Subcutaneous abdominal adipose tissue (tissue), 5 donors: ENCODE measurements around the gene GTF2E1.
"Not testable (repeated sequence)": the region's sequence is repeated elsewhere in the genome, so short reads cannot be mapped to it uniquely, and the experiment has no call there.

Experiments used
- H3K27ac ChIP-seq: one replicate; pipeline ENCODE4 v1.7.0; 2013; ENCODE audit warnings: low read depth, mild to moderate bottlenecking, inconsistent platforms, low read length, moderate library complexity
- H3K27me3 ChIP-seq, 5 donors: one replicate each; pipeline ENCODE4 v1.7.0; 2013; ENCODE audit warnings: low read length in 5 of 5, inconsistent platforms in 1 of 5; ENCODE audit not compliant: control insufficient read depth in 5 of 5, insufficient read depth in 4 of 5
- H3K36me3 ChIP-seq, 5 donors: one replicate each; pipeline ENCODE4 v1.7.0; 2013; ENCODE audit warnings: low read length in 5 of 5; ENCODE audit not compliant: control insufficient read depth in 5 of 5, insufficient read depth in 5 of 5
- H3K4me1 ChIP-seq, 5 donors: one replicate each; pipeline ENCODE4 v1.7.0; 2013; ENCODE audit warnings: low read length in 5 of 5, mild to moderate bottlenecking in 3 of 5, moderate library complexity in 1 of 5; ENCODE audit not compliant: control insufficient read depth in 5 of 5, insufficient read depth in 5 of 5
- H3K4me3 ChIP-seq, 5 donors: one replicate each; pipeline ENCODE4 v1.7.0; 2013; ENCODE audit warnings: low read length in 5 of 5, low read depth in 1 of 5
- H3K9ac ChIP-seq, 5 donors: one replicate each; pipeline ENCODE4 v1.7.0; 2013; ENCODE audit warnings: low read length in 5 of 5, mild to moderate bottlenecking in 4 of 5, moderate library complexity in 3 of 5
- H3K9me3 ChIP-seq, 5 donors: one replicate each; pipeline ENCODE4 v1.7.0; 2013; ENCODE audit warnings: low read length in 5 of 5; ENCODE audit not compliant: control insufficient read depth in 5 of 5
- donor health status: healthy.
- donor health status: healthy.
- donor health status: healthy.
- donor health status: healthy.
- donor health status: healthy.

GTF2E1 gene

DNA sequence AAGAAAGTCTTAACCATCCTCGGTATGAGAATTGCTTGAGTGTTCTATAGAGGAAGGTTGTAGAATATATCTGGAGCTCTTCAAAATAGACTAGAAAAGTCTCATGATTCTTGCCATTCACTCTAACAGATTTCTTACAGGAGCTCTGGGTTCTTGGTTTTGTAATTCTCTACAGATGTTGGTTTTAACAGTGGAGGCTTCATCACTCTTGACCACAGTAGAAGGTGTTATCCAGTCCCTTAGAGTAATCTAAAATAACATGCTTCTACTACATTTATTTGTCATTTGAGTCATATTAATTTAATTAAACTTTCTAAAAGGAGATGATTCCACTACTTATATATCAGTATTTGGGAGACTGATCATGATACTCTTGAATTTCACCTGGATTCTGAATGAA, 9.7 kb downstream of the GTF2E1 start:
- Histone ChIP-seq H3K4me1 (peaks cover 0 to 6% (median 0%) of the 10 kb centered on the region in 5 donors), H3K9me3 (no peaks in the 10 kb centered on the region), H3K36me3 (peaks cover 6 to 17% (median 8%) of the 10 kb centered on the region in 5 donors), H3K9ac (no peak overlapping the region), H3K27ac (no peak overlapping the region), H3K4me3 (no peak overlapping the region), H3K27me3 (no peaks in the 10 kb centered on the region)

DNA sequence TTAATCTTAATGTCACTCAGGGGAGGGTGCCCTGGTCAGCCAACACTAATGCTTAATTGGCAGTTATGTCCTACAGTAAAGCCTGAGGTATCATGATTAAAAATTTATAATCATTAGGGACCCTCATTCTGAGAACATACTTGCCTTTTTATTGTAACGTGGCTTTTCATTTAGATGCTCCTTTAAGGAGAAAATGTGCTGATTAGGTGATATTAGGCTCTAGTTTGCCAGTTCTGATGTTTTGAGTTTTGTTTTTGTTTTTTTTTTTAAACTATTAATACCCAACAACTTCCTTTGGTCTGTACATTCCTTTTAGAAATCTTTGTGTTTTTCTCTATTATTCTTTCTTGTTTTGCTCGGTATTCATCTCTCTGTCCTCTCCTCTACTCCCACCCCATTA, 10.3 kb downstream of the GTF2E1 start:
- Histone ChIP-seq H3K4me3 (no peak overlapping the region), H3K27me3 (no peaks in the 10 kb centered on the region), H3K4me1 (peaks cover 0 to 6% (median 0%) of the 10 kb centered on the region in 5 donors), H3K9me3 (no peaks in the 10 kb centered on the region), H3K36me3 (peaks cover 6 to 17% (median 8%) of the 10 kb centered on the region in 5 donors), H3K27ac (no peak overlapping the region), H3K9ac (no peak overlapping the region)

DNA sequence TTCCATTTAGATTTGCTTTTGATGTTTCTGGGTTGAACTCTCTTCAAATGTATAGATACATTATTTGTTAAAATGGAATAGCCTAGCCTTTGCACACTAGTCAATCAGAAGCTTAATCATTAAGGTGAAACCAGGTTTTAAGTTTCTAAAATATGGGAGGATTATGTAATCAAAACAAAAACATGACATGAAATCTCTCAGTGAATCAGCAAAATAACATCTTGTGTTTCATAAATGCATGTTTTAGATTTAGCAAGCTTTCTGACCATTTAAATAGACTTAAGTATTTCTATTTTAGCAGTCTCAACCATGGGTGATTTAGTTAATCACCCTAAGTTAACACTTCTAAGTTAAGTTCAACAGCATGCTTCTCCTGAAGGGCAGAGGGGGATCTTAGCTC, 11.3 kb downstream of the GTF2E1 start:
- Histone ChIP-seq H3K4me3 (no peak overlapping the region), H3K27ac (no peak overlapping the region), H3K27me3 (no peaks in the 10 kb centered on the region), H3K4me1 (peaks cover 0 to 6% (median 0%) of the 10 kb centered on the region in 5 donors), H3K9ac (no peak overlapping the region), H3K9me3 (no peaks in the 10 kb centered on the region), H3K36me3 (peaks cover 6 to 17% (median 8%) of the 10 kb centered on the region in 5 donors)

DNA sequence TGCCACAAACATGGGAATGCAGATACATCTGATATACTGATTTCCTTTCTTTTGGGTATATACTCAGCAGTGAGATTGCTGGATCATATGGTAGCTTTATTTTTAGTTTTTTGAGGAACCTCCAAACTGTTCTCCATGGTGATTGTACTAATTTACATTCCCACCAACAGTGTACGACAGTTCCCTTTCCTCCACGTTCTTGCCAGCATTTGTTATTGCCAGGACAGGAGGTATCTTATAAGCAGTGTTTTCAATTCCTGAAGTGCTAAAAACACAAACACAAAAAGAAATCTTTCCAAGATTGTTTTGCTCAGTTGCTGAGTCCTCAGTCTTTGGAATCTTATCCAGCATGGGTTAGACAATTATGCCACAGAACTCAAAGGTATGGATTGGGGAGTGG, 13.5 kb downstream of the GTF2E1 start:
- Histone ChIP-seq H3K9me3 (no peaks in the 10 kb centered on the region), H3K27ac (no peak overlapping the region), H3K27me3 (no peaks in the 10 kb centered on the region), H3K4me3 (no peak overlapping the region), H3K36me3 (peaks cover under 1 to 10% (median 2%) of the 10 kb centered on the region in 5 donors), H3K4me1 (peaks cover 0 to 6% (median 0%) of the 10 kb centered on the region in 5 donors), H3K9ac (no peak overlapping the region)

DNA sequence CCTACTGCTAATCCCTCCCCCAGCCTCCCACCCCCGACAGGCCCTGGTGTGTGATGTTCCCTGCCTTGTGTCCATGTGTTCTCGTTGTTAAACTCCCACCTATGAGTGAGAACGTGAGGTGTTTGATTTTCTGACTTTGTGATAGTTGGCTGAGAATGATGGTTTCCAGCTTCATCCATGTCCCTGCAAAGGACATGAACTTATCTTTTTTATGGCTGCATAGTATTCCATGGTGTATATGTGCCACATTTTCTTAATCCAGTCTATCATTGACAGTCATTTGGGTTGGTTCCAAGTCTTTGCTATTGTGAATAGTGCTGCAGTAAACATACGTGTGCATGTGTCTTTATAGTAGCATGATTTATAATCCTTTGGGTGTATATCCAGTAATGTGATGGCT, 16.0 kb downstream of the GTF2E1 start:
- not testable (repeated sequence) for H3K4me3 ChIP-seq, H3K9me3 ChIP-seq, H3K4me1 ChIP-seq, H3K9ac ChIP-seq, H3K27me3 ChIP-seq, H3K36me3 ChIP-seq, H3K27ac ChIP-seq

DNA sequence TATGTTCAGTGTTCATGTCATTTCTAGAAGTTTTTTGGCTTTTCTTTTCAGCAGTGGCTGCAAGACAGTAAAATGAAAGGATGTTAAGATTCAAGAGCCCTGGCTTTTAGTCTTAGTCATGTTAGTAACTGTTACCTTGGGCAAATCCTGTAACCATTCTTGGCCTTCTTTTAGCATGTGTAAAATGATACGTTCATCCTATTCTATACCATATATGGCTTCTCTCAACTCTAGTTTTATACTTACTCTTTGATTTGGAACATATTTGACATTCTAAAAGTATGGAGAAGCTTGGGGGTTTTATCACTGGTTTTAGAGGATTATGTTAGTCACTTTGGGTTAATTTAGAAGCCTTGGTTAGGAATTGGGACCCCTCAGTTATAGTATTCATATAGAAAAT, 20.1 kb downstream of the GTF2E1 start:
- no peaks in the 10 kb centered on the region for H3K9me3 ChIP-seq
- H3K36me3 ChIP-seq = no peaks in the 10 kb centered on the region
- no peak overlapping the region for H3K9ac ChIP-seq
- no peak overlapping the region for H3K4me3 ChIP-seq
- H3K27me3 ChIP-seq = no peaks in the 10 kb centered on the region
- no peak overlapping the region for H3K27ac ChIP-seq
- H3K4me1 ChIP-seq = peaks cover 0 to 11% (median 6%) of the 10 kb centered on the region in 5 donors

DNA sequence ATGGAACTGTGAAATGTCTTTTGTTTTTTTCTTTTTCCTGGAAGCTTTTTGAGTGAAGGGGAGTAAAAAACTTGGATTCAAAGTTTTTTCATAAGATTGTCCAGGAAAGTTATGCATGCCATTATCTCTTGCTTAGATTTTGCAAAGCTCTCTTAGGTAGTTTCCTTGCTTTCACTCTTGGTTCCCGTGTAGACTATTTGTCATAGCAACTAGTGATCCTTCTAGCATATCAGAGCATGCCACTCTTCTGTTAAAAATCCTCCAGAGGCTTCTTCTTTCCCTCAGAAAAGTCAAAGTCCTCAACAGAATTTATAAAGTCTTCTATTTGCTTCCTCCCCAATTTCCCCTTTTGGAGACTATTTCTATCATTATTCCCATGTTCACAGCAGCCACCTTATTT, 21.1 kb downstream of the GTF2E1 start:
- Histone ChIP-seq H3K9ac (no peak overlapping the region), H3K27me3 (no peaks in the 10 kb centered on the region), H3K4me1 (peaks cover 0 to 11% (median 6%) of the 10 kb centered on the region in 5 donors), H3K4me3 (no peak overlapping the region), H3K36me3 (no peaks in the 10 kb centered on the region), H3K9me3 (no peaks in the 10 kb centered on the region), H3K27ac (no peak overlapping the region)

DNA sequence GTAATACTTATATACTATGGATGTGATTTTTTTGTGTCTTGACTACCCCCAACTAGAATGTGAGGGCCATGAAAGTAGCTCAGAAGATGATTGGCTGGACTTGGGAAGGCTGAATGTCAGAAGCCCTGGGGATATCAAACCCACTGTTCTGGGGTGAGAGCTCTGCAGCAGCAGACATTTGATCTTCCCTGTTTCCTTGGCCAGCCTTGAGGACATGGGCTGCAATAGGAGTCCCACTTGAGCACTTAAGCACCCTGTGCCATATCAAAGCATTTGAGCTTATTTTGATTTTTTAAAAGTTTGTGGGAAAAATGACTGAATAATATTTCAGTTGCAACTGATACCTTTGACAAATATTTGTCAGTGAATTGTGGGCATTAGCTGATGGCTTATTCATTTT, 21.7 kb downstream of the GTF2E1 start:
- H3K9me3 ChIP-seq = no peaks in the 10 kb centered on the region
- H3K9ac ChIP-seq = no peak overlapping the region
- H3K4me1 ChIP-seq = peaks cover 0 to 11% (median 6%) of the 10 kb centered on the region in 5 donors
- H3K36me3 ChIP-seq = no peaks in the 10 kb centered on the region
- H3K27ac ChIP-seq = no peak overlapping the region
- H3K4me3 ChIP-seq = no peak overlapping the region
- no peaks in the 10 kb centered on the region for H3K27me3 ChIP-seq

DNA sequence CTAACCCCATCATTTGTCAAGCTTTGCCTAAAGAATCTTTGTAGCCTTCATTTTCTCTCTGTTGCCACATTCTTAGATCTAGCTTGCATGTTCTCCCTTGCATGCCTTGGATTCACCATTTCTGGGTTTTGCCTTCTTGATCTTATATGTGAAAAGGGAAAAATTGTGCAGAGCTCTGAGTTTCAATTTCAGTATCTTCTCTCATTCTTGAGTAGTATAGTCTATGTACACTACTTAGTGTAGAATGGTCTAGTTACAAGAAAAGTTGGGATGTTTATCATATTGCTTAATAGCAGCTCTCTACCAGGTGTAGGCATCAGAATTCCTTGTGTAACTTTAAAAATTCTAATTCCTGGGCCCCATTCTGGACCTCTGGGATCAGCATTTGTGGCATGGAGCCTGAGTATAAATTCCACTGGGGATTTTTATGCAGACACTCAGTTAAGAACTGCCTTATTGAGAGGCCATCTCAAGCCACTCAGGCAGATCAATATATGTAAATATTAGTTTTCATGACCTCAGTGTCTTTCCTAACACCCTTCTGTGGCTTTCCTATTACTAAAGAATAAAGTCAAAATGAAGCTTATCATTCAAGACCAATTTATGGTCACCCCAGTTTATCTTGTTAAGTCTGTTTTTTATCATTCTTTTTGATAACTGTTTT, 23.4 kb downstream of the GTF2E1 start:
- peaks cover 0 to 11% (median 6%) of the 10 kb centered on the region in 5 donors for H3K4me1 ChIP-seq
- H3K9me3 ChIP-seq = no peaks in the 10 kb centered on the region
- no peak overlapping the region for H3K4me3 ChIP-seq
- H3K27me3 ChIP-seq = no peaks in the 10 kb centered on the region
- no peak overlapping the region for H3K27ac ChIP-seq
- no peak overlapping the region for H3K9ac ChIP-seq
- H3K36me3 ChIP-seq = peaks cover 3 to 5% (median 4%) of the 10 kb centered on the region in 5 donors

DNA sequence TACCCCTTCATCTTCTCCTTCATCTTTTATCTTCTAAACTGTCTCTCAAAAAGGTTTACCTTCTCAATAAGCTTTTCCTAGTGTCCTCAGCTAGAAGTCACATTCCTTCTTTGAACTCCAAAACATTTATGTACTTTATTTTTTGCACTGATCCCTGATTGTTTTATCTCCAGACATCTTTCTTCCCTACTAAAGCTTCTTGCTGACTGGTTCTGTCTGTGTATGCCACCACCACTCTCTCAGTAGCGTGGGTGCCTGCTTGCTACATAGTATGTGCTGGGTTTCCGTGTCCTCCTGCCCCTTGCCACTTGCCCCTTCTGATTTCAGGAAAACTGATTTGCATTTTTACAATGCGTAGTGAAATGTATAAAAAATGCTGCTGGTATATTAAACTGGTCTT, 24.0 kb downstream of the GTF2E1 start:
- Histone ChIP-seq H3K27ac (no peak overlapping the region), H3K36me3 (peaks cover 5 to 10% (median 5%) of the 10 kb centered on the region in 5 donors), H3K4me3 (no peak overlapping the region), H3K9ac (no peak overlapping the region), H3K4me1 (peaks cover 0 to 11% (median 6%) of the 10 kb centered on the region in 5 donors), H3K27me3 (no peaks in the 10 kb centered on the region), H3K9me3 (no peaks in the 10 kb centered on the region)
